ENCODE results near the gene ZNF516. TPM values are rescaled to one million over a fixed set of nuclear protein-coding genes. Genes with fewer than 3 reads are reported as not detected.

The ZNF516 gene
- total RNA-seq, 1 donor from 2014 or later: 12.3 TPM

DNA sequence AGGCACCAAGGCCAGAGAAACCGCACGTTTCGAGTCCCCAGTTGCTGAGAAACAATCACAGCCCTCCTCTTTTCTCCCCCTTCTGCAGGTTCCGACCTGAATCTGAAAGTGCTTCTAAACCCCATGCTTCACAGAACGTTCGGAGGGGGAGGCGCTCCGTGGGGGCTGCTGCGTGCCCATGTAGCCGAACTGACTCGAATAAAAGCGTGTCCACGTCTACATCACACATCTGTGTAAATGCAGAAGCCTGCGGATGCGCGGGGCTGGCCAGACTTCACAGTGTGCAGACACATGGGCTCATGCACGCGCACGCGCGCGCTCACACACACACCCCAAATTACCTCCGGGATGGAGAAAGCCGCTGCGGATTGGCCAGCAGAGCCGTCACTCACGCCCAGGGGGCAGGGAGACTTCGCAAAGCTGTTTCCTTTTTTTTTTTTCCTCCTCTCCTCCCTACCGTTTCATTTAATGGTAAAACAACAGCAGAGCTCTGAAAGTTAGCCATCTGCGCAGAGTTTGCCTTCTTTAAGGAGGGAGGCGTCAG lies 2.3 kb downstream of the ZNF516 start:
- intact Hi-C loops (cut with DNase I): loop anchor here (5.0 to 10.0 kb wide), 3 partner anchors 85 to 212 kb away; no protein-coding TSS in a partner anchor
- DNase-seq (ENCODE audit: missing footprints): peak; percentile 100
- ATAC-seq: peak; percentile 95

DNA sequence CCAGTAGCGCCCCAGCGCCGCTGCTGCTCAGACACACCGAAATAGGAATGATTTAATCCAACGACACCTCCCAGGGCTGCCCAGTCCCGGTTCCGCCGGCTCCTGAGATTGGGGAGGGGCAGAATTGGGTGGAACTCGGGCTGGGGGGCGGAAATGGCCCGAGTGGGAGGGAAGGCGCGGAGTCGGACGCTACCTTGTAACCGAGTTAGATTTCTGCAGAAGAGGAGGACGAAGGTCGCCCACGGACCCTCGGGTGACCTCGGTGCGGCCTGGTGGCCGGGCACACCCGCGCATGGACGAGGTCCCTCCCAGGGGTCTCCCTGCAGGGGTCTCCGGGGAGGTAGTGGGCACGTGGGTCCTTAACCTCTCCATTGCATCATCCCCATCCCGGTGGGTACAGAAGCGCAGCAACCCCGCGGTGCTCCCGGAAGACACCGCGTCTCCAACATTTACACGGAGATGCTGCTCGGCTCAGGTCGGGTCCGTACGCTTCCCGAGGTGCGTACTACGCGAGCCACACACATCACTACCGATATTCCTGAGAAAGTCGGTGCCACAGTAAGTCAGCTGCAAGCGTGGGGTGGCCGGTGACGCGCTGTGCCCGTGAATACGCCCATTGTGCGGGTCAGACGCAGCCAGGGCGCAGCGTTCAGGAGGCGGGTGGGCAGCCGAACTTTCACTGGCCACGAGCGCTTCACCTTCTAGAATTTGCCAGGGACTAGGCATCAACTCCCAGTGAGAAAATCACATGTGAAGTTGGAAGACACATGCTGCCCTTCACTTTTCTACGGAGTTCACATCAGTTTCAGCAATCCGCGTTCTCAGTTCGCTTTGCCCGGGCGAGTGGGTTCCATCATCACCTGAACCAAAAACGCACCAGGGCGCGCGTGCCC lies 3.0 kb downstream of the ZNF516 start:
- intact Hi-C loops (cut with DNase I): loop anchor here (5.0 to 10.0 kb wide), 3 partner anchors 85 to 213 kb away; no protein-coding TSS in a partner anchor
- DNase-seq (ENCODE audit: missing footprints): peak; percentile 69

DNA sequence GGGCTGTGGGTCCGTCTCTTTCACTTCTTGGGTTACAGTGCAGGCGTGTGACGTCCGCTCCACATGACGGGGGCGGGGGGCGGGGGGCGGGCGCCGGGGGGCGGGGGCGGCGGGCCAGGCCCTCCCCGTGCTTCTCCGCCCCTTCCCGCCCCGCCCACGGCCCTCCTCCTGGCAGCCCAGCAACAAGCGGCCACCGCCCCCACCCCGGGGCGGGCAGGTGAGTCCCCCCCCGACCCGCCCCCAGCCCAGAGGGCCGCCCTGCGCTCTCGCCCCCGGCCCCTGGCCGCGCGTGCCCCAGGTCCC lies 3.6 kb downstream of the ZNF516 start:
- peak; percentile 29 for ATAC-seq
- intact Hi-C loops (cut with DNase I): loop anchor here (5.0 to 10.0 kb wide), 3 partner anchors 84 to 213 kb away; no protein-coding TSS in a partner anchor

More for the DNA sequence above, 3.0 kb downstream of the ZNF516 start:
- peak; percentile 18 for ATAC-seq

DNA sequence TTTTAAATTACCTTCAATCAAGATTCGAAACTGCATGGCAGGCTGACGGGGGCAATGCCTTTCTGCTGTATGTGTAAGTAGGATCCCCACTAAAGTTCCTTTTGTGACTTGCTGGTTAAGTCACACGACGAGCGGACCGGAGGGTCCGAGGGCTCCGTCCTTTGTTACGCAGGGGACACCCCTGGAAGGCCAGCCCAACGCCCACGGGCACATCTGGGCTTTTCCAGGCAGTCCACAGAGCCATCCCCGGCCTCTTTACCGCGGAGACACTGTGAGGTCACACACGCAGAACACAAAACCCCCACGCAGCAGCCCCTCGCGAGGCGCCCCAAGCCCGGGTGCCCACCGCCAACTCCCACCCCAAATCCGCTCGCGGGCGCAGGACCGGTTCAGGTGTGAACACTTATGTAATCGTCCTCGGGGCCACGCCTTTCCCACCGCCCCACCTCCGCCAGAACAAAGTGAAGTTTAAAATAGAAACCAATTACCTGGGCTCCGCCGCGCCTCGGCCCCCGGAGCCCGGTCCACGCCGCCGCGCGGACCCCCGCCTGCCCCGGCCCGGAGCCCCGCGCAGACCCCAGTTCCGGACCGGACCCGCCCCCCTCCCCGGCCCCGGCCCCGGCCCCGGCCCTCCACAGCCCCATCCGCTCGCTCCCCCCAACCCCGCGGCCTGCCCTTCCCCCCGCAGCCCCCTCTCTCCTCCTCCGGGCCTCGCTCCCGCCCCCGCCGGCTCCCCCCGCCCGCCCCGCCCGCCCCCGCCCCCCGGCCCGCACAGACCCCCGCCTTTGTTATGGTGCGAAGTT lies 4.2 kb downstream of the ZNF516 start:
- DNase-seq (ENCODE audit: missing footprints) (peak; percentile 73), ATAC-seq (no peak)
- intact Hi-C loops (cut with DNase I): loop anchor here (5.0 to 10.0 kb wide), 3 partner anchors 84 to 214 kb away; no protein-coding TSS in a partner anchor

More for the DNA sequence above, 3.6 kb downstream of the ZNF516 start:
- peak; percentile 90 for DNase-seq (ENCODE audit: missing footprints)

DNA sequence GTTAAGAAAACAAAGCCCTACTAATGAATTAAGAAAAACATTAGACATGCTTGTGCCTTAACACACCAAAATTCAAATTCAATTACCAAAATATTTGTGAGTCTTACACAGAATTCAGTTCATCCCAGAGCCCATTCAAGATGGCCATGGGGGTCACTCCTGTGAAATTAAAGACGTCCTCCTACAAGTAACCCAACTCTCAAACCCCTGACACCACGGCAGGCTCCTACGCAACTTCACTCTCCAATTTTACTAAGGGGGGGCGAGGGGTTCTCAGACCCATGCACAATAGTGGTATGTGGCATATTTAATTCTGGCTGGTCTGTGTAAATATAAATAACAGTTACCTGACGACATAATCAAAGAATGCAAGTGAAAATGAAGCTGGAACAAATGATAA lies 5.0 kb downstream of the ZNF516 start:
- no peak for DNase-seq (ENCODE audit: missing footprints)
- no peak for ATAC-seq
- intact Hi-C loops (cut with DNase I): loop anchor here (5.0 to 10.0 kb wide), 3 partner anchors 83 to 215 kb away; no protein-coding TSS in a partner anchor

DNA sequence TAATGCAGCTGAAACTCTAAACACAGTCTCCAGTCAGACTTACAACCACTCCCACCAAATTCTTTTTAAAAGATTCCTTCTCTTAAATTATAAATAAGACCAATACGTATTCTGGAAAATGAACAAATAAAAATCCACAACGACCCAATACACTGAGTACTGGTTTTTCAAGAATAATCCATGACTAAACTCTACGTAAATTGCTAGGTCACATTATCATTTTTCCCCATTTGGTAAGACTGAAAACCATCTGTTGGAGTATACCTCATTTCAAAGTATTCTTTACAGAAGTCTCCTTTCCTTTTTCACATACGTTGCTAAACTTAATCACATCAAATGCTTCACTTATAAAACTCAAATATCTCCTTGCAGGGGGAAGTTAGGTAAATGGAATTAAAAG lies 6.0 kb downstream of the ZNF516 start:
- ATAC-seq: no peak
- no peak for DNase-seq (ENCODE audit: missing footprints)
- intact Hi-C loops (cut with DNase I): no loop called here

DNA sequence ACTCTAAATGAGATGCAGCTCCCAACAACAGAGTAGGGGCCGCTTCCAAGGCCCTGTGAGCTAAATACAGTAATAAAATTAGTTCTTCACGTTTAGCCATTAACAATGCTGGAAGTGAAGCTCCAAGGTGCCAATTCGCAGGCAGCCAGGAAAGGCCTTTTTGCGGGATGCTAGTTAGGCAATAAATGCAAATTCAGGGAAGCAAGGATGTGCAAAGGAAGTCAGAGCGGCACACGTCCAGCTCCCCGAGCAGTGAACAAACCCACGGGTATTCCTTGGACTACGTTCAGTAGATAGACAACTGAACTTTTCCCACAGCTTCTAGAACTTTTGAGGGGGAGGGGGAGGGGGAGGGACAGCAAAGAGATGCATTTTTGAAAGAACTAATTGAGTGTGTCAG lies 6.9 kb downstream of the ZNF516 start:
- DNase-seq (ENCODE audit: missing footprints) (no peak), ATAC-seq (no peak)
- intact Hi-C loops (cut with DNase I): no loop called here

DNA sequence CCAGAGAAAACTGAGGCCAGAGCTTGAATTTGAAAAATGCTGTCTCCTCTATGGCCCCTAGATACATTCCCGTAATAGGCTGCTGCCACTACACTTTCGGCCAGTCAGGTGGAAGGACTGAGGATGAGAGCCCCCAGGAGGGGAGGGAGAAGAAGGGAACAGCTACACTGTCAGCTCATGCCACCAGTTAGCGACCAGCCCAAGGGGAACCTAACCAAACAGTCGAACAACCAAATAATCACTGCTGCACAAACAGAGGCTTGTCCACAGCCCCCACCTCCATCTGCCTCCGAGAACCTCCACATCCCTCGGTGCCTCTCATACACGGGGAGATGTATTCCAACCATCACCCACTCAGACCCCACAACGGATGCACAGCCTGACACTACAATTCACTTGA lies 7.3 kb downstream of the ZNF516 start:
- ATAC-seq (no peak), DNase-seq (ENCODE audit: missing footprints) (no peak)
- intact Hi-C loops (cut with DNase I): no loop called here

DNA sequence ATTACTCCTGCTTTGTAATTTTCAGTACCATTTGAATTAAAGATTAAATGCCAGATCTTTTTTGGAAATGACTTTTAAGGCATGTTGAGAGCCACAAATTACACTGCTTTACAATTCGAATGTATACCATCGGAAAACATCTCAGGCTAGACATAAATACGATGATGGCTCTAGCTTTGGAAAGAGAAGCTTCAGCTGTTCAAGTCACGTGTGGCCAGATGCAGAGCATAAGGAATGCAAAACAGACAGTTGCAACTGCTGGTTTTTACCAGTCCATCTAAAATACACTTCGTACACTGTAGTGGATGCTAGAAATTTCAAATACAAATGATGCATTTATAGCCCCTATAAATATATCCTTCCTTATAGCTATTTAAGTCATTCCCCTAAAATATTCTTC lies 8.0 kb downstream of the ZNF516 start:
- no peak for DNase-seq (ENCODE audit: missing footprints)
- intact Hi-C loops (cut with DNase I): no loop called here
- no peak for ATAC-seq

DNA sequence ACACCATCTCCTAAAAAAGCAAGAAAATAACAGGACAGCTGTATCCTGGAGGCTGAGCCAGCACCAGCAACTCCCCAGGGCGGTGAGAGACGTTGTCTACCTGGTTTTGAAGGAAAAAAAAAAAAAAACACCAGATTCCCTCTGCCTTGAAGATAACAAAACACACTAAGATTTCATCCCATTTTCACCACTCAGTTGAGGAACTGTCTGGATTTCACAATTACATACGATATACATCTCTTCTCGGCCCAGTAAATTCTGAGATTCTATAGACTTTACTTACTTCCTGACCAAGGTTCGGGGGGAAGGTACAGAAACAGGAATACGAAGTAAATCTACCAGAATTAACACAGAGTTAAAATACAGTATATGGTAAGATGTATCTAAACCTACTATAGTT lies 8.5 kb downstream of the ZNF516 start:
- intact Hi-C loops (cut with DNase I): no loop called here
- ATAC-seq (no peak), DNase-seq (ENCODE audit: missing footprints) (no peak)

DNA sequence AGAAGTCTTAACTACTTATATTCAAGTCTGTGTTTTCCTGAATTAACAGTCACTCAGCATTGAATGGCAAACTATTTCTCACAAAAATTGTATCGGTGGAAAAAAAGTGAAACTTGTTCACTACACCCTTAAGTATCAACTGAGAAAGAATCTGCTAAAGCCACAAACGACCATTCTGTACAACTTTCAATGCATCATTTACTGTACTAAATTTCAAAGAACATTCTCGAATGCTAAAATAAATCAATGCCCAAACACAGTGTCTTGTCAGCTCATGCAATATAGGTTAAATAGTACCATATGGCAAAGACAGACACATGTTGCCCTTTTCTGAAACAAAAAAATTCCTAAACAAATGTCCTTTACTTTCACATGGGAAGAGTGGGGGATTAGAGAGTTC lies 9.0 kb downstream of the ZNF516 start:
- ATAC-seq (no peak), DNase-seq (ENCODE audit: missing footprints) (no peak)
- intact Hi-C loops (cut with DNase I): no loop called here

DNA sequence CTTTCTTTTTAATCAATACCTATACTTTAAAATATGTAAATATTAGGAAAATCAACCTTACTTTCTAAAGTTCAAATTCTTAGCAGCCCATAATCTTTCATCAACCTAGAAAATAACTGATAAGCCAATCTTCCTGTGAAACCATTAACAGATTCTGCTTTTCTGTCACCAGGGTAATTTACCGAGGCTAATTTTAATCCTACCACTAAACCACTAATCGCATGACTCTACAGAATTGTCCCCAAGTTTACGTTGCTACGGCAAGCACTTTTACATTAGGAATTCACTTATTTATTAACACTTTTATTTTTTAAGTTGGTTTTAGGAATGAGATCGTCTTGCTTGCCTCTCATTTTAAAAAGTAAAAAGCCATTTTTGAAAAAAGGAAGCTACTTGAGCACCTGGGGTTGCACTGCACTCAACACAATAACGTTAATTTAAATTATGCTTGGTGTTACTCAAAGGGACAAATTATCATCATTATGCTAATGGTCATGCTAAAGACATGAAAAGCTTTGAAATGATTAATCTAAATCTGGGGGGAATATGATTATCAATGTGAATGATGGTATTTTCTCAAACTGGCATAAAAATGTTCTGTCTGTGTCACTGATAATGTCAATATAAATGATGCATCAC lies 10.2 kb downstream of the ZNF516 start:
- no peak for ATAC-seq
- intact Hi-C loops (cut with DNase I): no loop called here

DNA sequence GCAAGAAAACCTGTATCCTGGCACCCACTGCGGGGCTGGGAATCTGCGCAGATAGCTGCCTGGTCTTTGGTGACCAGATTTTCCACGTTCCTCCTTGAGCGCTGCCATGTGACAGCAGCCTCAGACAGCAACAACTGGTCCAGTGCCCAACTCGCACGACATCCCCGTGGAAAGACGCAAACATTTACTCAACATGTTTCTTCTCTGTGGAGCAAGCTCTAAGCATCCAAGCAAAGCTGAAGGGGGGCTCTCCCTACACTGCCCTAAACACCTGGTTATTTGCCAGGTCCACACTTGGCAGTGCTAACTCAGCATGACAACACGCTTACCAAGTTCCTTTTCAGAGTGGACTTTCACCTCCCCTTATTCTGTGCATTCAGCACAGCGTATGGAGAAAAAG lies 11.3 kb downstream of the ZNF516 start:
- no peak for DNase-seq (ENCODE audit: missing footprints)
- ATAC-seq: no peak
- intact Hi-C loops (cut with DNase I): no loop called here

More for the DNA sequence above, 10.2 kb downstream of the ZNF516 start:
- no peak for DNase-seq (ENCODE audit: missing footprints)

DNA sequence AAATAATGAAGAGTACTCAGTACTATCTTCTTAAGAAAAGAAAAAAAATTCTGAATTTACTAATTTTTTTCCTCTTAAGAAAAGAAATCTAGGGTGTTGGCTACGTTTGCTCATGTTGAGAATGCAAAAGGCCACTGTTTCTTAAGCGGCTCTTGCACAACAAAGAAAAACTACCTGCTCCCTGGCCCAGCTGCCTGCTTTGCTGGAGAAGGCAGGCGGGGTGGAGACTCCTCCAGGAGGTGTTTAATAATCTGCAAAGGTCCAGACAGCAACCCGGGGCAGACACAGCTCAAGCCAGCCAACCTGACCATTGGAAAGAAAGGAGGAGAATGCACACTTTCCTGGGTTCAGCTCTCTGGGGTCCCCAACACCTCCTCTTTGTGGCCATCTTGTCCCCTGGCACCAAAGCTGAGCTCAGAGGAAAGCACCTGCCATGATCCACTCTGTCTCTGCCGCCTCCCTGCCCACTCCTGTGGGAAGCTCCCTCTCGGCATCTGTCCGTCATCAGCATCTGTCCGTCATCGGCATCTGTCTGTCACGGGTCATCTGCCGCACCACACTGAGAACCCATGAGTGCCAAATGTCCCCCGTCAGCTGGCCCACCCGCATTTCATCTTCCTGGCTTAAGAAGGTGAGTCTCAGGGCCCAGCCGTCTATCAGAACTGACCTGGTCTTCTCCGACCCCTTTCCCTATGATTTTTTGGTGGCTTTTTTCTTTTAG lies 11.9 kb downstream of the ZNF516 start:
- ATAC-seq (no peak), DNase-seq (ENCODE audit: missing footprints) (no peak)
- intact Hi-C loops (cut with DNase I): no loop called here

DNA sequence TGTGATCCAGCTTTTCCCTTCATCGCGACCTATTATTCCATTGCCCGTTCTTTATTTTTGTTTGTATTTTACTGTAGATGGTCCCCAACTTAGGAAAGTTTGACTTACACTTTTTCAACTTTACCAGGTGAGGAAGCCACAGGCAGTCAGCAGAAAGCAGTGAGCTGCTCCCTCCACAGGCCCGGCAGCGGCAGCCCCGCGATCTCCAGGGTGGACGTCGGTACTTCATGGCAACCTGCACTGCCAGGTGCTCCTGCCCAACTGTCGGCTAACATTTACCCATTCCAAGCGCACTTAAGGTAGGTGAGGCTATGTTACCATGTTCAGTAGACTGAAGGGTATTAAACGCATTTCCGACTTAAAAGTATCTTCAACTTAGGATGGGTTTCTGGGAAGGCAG lies 12.8 kb downstream of the ZNF516 start:
- ATAC-seq (no peak), DNase-seq (ENCODE audit: missing footprints) (no peak)
- intact Hi-C loops (cut with DNase I): no loop called here

DNA sequence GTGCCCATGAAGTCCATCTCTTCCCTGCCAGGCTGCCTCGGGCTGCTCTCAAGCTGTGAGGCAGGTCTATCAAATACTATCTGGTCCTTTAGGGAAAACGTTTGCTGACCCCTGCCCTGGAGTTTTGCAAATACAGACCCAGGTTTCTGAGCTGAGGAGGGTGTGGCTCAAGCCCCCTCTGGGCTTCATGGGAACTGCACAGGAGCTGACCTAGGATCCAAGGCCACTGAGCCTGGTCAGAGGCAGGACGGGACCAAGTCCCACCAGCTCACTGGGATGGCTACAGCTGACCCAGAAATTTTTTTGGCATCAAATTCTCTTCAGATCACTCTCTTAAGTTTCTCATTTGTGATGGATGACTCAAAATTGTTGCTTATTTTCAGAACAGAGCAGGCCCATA lies 14.1 kb downstream of the ZNF516 start:
- ATAC-seq (no peak), DNase-seq (ENCODE audit: missing footprints) (no peak)
- intact Hi-C loops (cut with DNase I): no loop called here

DNA sequence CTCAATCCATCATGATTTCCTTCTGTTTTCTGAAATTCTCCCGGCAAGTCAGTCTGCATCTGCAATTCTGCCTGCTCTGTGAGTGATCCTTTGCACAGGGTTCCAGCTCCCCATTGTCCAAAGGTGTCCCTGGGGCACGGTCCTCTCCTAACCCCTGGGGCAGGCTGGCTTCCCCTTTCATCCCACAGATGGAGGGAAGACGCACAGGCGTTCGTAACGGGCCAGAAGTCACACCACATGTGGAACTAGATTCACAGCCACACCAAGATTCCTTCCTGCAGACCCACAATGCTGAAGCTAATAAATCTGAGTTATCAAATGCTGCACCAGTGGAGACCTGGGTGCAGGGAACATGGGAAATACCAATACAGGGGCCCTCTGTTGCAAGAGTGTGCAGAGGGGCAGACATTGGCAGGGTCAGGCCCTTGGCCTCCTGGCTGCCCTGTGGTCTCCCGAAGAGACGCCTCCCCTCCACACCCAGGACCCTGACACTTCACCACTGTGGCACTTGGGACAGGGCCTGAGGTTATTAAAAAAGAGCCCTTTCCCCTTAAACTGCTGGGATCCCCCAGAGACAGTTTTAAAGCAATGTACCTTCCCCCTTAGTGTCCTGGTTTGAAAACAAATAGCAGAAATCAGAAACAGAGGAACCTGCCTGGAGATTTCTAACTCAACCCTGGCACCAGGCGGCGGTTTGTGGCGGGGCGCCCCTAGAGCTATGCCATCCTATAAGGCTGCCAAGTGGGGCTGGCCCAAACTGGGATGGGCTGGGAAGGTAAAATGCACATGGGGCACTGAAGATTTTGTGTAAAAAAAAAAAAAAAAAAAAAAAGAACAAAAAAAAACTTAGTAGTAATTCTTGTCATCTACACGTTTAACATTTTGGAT lies 15.4 kb downstream of the ZNF516 start:
- no peak for ATAC-seq
- intact Hi-C loops (cut with DNase I): no loop called here
- no peak for DNase-seq (ENCODE audit: missing footprints)
